D721Med (cell line): ENCODE data around the gene NOL6.

Source experiments
- DNase-seq: peaks from one replicate; pipeline ENCODE4 v3.0.0; 2011; ENCODE audit warnings: low spot score; ENCODE audit not compliant: insufficient read length
- FAIRE-seq: peaks from 2 replicates; lab custom pipeline; 2011; peaks lifted over from hg19 to GRCh38; lab: Jason Lieb, UNC
- CTCF ChIP-seq: IDR thresholded peaks from 2 replicates; pipeline ENCODE4 v1.5.1; 2012; ENCODE audit warnings: mild to moderate bottlenecking, control low read depth; ENCODE audit not compliant: insufficient read depth; ENCODE audit errors: missing control alignments

The NOL6 gene

GRCh38 chr9:33453999-33454660 is 19.6 kb downstream of the NOL6 start:
- DNase-seq (no peak), FAIRE-seq (no peak)
- TF ChIP-seq CTCF, result no peak

- TF ChIP-seq CTCF, result no peak
- DNase-seq (no peak), FAIRE-seq (no peak)
Measured at GRCh38 chr9:33453286-33453860, 20.4 kb downstream of the NOL6 start.

- FAIRE-seq, result no peak
- peak; percentile 61 for DNase-seq
- TF ChIP-seq CTCF, result peak; percentile 68
Measured at GRCh38 chr9:33452828-33453271, 20.9 kb downstream of the NOL6 start.

GRCh38 chr9:33450621-33451146 is 23.0 kb downstream of the NOL6 start:
- FAIRE-seq, result no peak
- DNase-seq, result no peak
- no peak for TF ChIP-seq CTCF

GRCh38 chr9:33449715-33450114 is 24.0 kb downstream of the NOL6 start:
- no peak for FAIRE-seq
- no peak for DNase-seq
- no peak for TF ChIP-seq CTCF

GRCh38 chr9:33447799-33448553 is 25.7 kb downstream of the NOL6 start:
- DNase-seq, result no peak
- FAIRE-seq, result no peak
- no peak for TF ChIP-seq CTCF
